ENCODE measurements around the gene LAMA4. TPM values are rescaled to one million over a fixed set of nuclear protein-coding genes. Genes with fewer than 3 reads are reported as not detected.
A peak's percentile ranks its signal among the peaks of the same experiment; 100 is the strongest.

LAMA4 gene
- total RNA-seq, 1 experiment from 2014 or later: 1.1 TPM

GRCh38 chr6:112281821-112282615 lies 27.7 kb upstream of the LAMA4 start:
- no peak overlapping the region for H2BK12ac ChIP-seq (ENCODE audit: insufficient read length, low read depth, low read length)
- no peak overlapping the region for H2AFZ ChIP-seq (ENCODE audit: low read length)
- no peak overlapping the region for H3K9ac ChIP-seq (ENCODE audit: extremely low read depth, insufficient read length, low read length)
- H3K23ac ChIP-seq (ENCODE audit: insufficient read length, low read depth, low read length): no peak overlapping the region
- H2BK5ac ChIP-seq (ENCODE audit: insufficient read length, low read length): no peak overlapping the region
- no peak overlapping the region for H2BK20ac ChIP-seq (ENCODE audit: low read depth, low read length, poor library complexity, severe bottlenecking)
- H3K4me2 ChIP-seq (ENCODE audit: insufficient read depth, insufficient read length, low read length): no peak overlapping the region
- H3K23me2 ChIP-seq (ENCODE audit: insufficient read length, low read depth, low read length, poor library complexity, severe bottlenecking): no peaks in the 10 kb centered on the region
- WGBS (ENCODE audit: extremely low coverage, insufficient read length, low lambda C conversion rate): no CpG with 5 or more reads among the region's 4 CpGs
- H2BK15ac ChIP-seq (ENCODE audit: low read depth, low read length): no peak overlapping the region
- H3K27ac ChIP-seq (ENCODE audit: insufficient read length, low read depth, low read length): no peak overlapping the region
- no peaks in the 10 kb centered on the region for H3K9me3 Mint-ChIP-seq
- H3K4me3 Mint-ChIP-seq: no peak overlapping the region
- no peaks in the 10 kb centered on the region for H3K4me1 ChIP-seq (ENCODE audit: insufficient read depth, low read length)
- H3K27me3 Mint-ChIP-seq (ENCODE audit: low read depth): no peaks in the 10 kb centered on the region
- DNase-seq: no peak
- H4K91ac ChIP-seq (ENCODE audit: insufficient read length, low read depth, low read length): no peak overlapping the region
- H3K27me3 ChIP-seq (ENCODE audit: insufficient read depth, low read length): no peaks in the 10 kb centered on the region
- H3K79me2 ChIP-seq (ENCODE audit: insufficient read depth, low read length): no peaks in the 10 kb centered on the region
- H3K79me1 ChIP-seq (ENCODE audit: insufficient read depth, low read depth, low read length, poor library complexity, severe bottlenecking): no peaks in the 10 kb centered on the region
- H4K20me1 ChIP-seq (ENCODE audit: control insufficient read depth, insufficient read depth, insufficient read length): no peaks in the 10 kb centered on the region
- H3T11ph ChIP-seq (ENCODE audit: low read length): no peak overlapping the region
- no peak overlapping the region for H3K18ac ChIP-seq (ENCODE audit: insufficient read length, low read depth, low read length)
- H3K9me3 ChIP-seq (ENCODE audit: control insufficient read depth, low read depth, low read length): no peaks in the 10 kb centered on the region
- H3K4ac ChIP-seq (ENCODE audit: low read depth, low read length): no peak overlapping the region
- H4K8ac ChIP-seq (replicated peaks; ENCODE audit: insufficient read length, low read depth, low read length): no peak overlapping the region
- no peak overlapping the region for H3K14ac ChIP-seq (ENCODE audit: insufficient read depth, low read length)
- no peak overlapping the region for H2AK5ac ChIP-seq (ENCODE audit: insufficient read length, low read length)
- no peak overlapping the region for H3K56ac ChIP-seq (ENCODE audit: insufficient read length, low read depth, low read length)
- peaks cover 4% of the 10 kb centered on the region in 2 experiments for H3K4me1 Mint-ChIP-seq
- no peak overlapping the region for H4K5ac ChIP-seq (ENCODE audit: insufficient read length, low read depth, low read length)
- no peaks in the 10 kb centered on the region for H3K36me3 Mint-ChIP-seq (ENCODE audit: insufficient read depth in 1 of 3, low read depth in 3 of 3)
- H2BK120ac ChIP-seq (ENCODE audit: low read depth, low read length, poor library complexity, severe bottlenecking): no peak overlapping the region
- no peak overlapping the region for H3K27ac Mint-ChIP-seq
- peak; percentile 23; the same call in 1 of the 3 replicates for TF ChIP-seq CTCF (conservative IDR thresholded peaks at IDR 0.05)
